Prostate gland (tissue), 2 donors: ENCODE measurements around the gene FGFBP2.

Experiments used
- POLR2A ChIP-seq: fragments of 450-650 bp; IDR thresholded peaks from one replicate; pipeline ENCODE4 v1.6.1; 2016; ENCODE audit warnings: antibody characterized with exemption, mild to moderate bottlenecking
- TF ChIP-seq, protein P1 (sequence below), 4 experiments: fragments of 200-600 bp in 2 of 4; fragments of 450-650 bp in 2 of 4; sonication (generic) in 2 of 4; IDR thresholded peaks; 1 replicate in 3 of 4; 2 replicates in 1 of 4; pipeline ENCODE4 v1.5.1; 2016 to 2019; ENCODE audit warnings: antibody characterized with exemption in 4 of 4, mild to moderate bottlenecking in 2 of 4, moderate library complexity in 2 of 4

DNA sequence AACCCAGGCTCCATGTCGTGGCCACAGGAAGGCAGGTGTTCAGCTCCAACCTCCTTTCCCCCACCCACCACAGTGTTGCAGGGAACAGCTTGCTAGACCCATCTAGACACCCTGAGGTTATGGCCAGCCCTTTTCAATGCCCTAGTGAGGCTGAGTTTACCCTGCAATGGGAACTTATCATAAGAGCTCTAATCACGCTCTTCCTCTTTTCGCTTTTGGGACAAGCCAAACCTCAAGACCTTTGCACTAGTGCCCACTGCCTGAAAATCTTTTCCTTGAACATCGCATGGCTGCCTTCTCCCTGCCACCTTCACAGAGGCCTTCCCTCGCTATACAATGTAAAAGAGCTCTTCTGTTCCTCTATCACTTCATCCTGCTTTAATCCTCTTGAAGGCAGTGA lies 2.4 kb upstream of the FGFBP2 start:
- TF ChIP-seq POLR2A = no peak
- TF ChIP-seq, protein P1, sequence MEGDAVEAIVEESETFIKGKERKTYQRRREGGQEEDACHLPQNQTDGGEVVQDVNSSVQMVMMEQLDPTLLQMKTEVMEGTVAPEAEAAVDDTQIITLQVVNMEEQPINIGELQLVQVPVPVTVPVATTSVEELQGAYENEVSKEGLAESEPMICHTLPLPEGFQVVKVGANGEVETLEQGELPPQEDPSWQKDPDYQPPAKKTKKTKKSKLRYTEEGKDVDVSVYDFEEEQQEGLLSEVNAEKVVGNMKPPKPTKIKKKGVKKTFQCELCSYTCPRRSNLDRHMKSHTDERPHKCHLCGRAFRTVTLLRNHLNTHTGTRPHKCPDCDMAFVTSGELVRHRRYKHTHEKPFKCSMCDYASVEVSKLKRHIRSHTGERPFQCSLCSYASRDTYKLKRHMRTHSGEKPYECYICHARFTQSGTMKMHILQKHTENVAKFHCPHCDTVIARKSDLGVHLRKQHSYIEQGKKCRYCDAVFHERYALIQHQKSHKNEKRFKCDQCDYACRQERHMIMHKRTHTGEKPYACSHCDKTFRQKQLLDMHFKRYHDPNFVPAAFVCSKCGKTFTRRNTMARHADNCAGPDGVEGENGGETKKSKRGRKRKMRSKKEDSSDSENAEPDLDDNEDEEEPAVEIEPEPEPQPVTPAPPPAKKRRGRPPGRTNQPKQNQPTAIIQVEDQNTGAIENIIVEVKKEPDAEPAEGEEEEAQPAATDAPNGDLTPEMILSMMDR (IDR thresholded peaks at IDR 0.05) = no peak
